GM12875 (cell line): ENCODE measurements around the gene GPI.

Source experiments
- H3K4me3 ChIP-seq: one replicate; pipeline ENCODE4 v1.5.1; 2011; ENCODE audit warnings: low read depth, low read length, control low read depth
- TF ChIP-seq, protein P1 (sequence below): IDR thresholded peaks from 2 replicates; pipeline ENCODE4 v1.5.1; 2011; ENCODE audit warnings: low read depth, mild to moderate bottlenecking, control low read depth, inconsistent platforms, low read length, moderate library complexity, borderline replicate concordance; ENCODE audit not compliant: insufficient read depth

GPI gene

DNA sequence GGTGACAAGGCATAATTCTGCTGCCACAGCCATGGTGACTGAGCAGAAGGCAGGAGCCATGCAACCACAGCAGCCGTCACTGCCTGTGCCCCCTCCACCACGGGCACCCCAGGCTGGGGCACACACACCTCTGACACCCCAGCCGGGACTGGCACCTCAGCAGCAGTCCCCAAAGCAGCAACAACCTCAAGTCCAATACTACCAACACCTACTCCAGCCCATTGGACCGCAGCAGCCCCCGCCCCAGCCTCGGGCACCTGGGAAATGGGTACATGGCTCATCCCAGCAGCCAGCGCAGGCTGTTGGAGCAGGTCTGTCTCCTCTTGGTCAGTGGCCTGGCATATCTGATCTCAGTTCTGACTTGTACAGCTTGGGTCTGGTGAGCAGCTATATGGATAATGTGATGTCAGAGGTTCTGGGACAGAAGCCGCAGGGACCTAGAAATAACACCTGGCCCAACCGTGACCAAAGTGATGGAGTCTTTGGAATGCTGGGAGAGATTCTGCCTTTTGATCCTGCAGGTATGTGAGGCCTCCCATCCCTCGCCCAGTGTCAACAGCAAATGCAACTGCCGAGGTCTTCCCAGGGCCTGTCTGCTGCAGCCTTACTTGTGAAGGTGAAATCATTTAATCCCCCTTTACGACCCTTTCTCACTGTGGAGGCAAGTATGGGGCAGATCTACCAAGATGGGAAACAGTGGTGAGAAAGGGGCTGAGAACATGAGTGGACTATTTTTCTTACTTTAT is 22.9 kb upstream of the GPI start:
- TF ChIP-seq, protein P1, sequence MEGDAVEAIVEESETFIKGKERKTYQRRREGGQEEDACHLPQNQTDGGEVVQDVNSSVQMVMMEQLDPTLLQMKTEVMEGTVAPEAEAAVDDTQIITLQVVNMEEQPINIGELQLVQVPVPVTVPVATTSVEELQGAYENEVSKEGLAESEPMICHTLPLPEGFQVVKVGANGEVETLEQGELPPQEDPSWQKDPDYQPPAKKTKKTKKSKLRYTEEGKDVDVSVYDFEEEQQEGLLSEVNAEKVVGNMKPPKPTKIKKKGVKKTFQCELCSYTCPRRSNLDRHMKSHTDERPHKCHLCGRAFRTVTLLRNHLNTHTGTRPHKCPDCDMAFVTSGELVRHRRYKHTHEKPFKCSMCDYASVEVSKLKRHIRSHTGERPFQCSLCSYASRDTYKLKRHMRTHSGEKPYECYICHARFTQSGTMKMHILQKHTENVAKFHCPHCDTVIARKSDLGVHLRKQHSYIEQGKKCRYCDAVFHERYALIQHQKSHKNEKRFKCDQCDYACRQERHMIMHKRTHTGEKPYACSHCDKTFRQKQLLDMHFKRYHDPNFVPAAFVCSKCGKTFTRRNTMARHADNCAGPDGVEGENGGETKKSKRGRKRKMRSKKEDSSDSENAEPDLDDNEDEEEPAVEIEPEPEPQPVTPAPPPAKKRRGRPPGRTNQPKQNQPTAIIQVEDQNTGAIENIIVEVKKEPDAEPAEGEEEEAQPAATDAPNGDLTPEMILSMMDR = no peak
- H3K4me3 ChIP-seq = no peak overlapping the region

DNA sequence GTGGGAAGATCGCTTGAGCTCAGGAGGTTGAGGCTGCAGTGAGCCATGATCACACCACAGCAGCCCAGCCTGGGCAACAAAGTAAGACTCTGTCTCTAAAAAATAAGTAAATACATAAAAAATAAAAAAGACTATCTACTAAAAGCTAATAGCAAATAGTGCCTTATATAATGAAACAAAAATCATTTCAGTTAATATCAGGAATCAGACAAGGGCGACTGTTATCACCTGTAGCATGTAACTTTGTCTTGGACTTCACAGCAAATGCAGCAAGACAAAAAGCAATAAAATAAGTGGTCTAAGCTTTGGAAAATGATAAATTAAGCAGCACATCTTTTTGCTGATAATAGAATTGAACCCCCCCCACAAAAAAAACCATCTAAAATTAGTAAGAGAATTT is 21.2 kb upstream of the GPI start:
- H3K4me3 ChIP-seq = no peak overlapping the region
- TF ChIP-seq, protein P1 = no peak

DNA sequence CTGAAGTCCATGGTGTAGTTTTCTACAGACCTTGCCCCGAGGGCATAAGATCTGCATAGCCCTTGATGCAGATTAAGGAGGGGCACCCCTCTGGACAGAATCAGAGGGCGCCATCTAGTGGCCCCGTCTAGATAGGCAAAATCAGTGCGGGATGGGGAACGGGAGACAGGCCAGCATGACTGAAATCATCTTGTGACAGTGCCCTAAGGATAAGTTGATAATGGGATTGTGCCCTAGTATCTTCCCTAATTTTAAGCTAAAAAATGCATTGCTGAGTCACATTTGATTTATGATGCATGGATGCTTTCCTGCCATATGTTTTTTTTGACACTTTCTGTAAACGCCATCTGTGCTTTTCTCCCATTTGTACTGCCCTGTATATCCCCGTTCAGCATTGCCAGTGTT is 19.0 kb upstream of the GPI start:
- TF ChIP-seq, protein P1 = peak; percentile 77
- no peak overlapping the region for H3K4me3 ChIP-seq

DNA sequence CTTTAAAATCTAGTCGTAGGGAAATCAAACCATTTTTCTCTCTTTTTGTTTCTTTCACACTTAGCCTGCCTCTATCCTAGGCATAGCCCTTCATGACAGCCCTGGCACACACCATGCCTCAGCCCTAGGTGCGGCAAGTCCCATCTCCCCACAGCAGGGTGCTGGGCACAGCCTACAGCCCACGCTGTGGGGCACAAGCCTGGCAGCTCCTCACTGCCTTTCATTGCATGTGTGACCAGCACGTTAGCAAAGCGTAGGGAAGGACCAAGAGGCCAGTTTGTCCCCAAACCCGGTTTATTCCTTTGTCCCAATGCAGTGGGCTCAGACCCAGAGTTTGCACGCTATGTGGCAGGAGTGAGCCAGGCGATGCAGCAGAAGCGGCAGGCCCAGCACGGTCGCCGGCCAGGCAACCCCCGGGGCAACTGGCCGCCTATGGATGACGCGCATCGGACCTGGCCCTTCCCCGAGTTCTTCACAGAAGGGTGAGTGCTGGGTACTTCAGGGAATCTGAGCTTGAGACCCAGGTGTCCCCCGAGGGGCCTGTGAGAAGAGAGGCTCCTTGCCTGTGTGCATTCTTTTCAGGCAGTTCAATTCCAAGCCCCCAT is 17.3 kb upstream of the GPI start:
- H3K4me3 ChIP-seq = no peak overlapping the region
- TF ChIP-seq, protein P1 = no peak

DNA sequence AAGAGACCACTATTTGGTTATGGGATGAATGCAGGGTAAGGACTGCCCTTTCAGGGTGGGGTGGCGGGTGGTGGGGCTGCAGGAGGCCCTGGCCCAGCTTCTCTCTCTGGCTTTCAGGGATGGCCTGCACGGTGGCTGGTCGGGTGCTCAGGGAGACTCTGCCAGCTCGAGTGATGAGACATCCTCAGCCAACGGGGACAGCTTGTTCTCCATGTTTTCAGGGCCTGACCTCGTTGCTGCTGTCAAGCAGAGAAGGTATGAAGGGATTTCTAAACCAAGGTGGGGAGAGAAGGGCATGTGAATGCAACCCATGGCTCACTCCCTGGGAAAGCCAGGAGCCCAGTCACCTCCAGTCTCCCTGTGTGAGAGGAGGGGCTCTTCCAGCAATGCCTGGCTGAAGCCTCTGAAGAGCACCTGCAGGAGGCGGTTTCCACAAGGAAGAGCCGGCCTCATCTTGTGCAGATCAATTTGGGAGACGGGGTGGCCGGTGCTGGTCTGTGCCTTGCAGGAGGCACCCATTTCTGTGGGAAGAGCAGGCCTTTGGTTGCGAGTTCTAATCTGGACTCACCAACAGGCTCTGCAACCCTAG is 16.0 kb upstream of the GPI start:
- TF ChIP-seq, protein P1 = no peak
- H3K4me3 ChIP-seq = no peak overlapping the region

DNA sequence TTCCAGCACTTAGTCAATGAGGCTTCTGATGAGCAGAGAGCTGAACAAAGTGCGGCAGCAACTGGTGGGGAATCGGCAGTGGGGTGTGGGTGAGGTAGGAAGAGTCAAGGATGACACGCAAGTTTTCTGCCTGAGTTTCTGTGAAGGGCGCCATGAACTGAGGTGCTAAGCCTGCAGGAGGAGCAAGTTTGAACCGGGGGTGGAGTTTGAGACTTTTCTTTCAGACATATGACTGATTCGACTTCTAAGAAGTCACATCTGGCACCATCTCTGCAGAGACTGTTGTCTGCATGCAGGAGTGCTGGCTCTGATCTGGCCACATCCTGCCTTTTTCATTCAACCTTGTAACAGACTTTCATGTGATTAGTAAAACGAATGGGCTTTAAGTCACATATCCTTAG is 14.8 kb upstream of the GPI start:
- no peak overlapping the region for H3K4me3 ChIP-seq
- TF ChIP-seq, protein P1 = no peak
